ENCODE results near the gene FAM83D. TPM values are rescaled to one million over a fixed set of nuclear protein-coding genes. Genes with fewer than 3 reads are reported as not detected.

The FAM83D gene
- total and polyA plus RNA-seq, 2 of the 8 experiments (the other 6 are each of a cell fraction or from before 2014, with no cell fraction given) = 60.9 to 62.6 TPM

GRCh38 chr20:38888059-38888831, 38.0 kb upstream of the FAM83D start:
- Histone ChIP-seq H3K79me2 (ENCODE audit: control insufficient read depth in 1 of 2, insufficient read depth in 2 of 2, low read length in 2 of 2) (no peaks in the 10 kb centered on the region), H3K56ac (replicated peaks; ENCODE audit: insufficient read length, low read depth, low read length) (no peak overlapping the region), H3K9ac (replicated peaks in 1 of 4; ENCODE audit: extremely low read depth in 1 of 4, low read depth in 3 of 4, low read length in 3 of 4) (no peak overlapping the region), H4K8ac (ENCODE audit: extremely low read depth, insufficient read depth, low read length) (peak overlapping the region; percentile 29; the same call in 1 of the 2 replicates), H2AK5ac (ENCODE audit: low read depth, low read length) (no peak overlapping the region), H3K14ac (ENCODE audit: insufficient read length) (no peak overlapping the region), H2BK15ac (ENCODE audit: low read length) (no peak overlapping the region), H3K27me3 (replicated peaks in 1 of 4; ENCODE audit: control insufficient read depth in 3 of 4, extremely low read depth in 1 of 4, insufficient read depth in 3 of 4, low read length in 3 of 4) (no peaks in the 10 kb centered on the region), H3K4me3 (ENCODE audit: extremely low read depth in 1 of 4, insufficient read depth in 2 of 4, low read depth in 3 of 4, low read length in 4 of 4) (no peak overlapping the region), H3K23ac (ENCODE audit: insufficient read length) (no peak overlapping the region), H3K27ac (ENCODE audit: low read depth, low read length) (no peak overlapping the region), H2AFZ (ENCODE audit: low read length) (no peak overlapping the region), H4K20me1 (replicated peaks in 1 of 2; ENCODE audit: control insufficient read depth in 1 of 2, insufficient read depth in 2 of 2, low read length in 2 of 2) (peaks cover 0 to 2% of the 10 kb centered on the region in 2 experiments), H4K91ac (replicated peaks; ENCODE audit: insufficient read length, low read length) (no peak overlapping the region), H3K79me1 (ENCODE audit: low read depth, low read length) (no peaks in the 10 kb centered on the region; the same call in 1 of the 2 replicates), H4K5ac (ENCODE audit: insufficient read length, low read depth, low read length) (no peak overlapping the region), H3K4me1 (replicated peaks in 1 of 4; ENCODE audit: control insufficient read depth in 3 of 4, insufficient read depth in 4 of 4, low read length in 3 of 4) (peaks cover under 1 to 9% (median 3%) of the 10 kb centered on the region in 4 experiments; a peak in 6 of 7 replicates), H3K36me3 (ENCODE audit: control insufficient read depth in 2 of 4, insufficient read depth in 4 of 4, low read length in 3 of 4) (no peaks in the 10 kb centered on the region), H3K4ac (replicated peaks; ENCODE audit: insufficient read length, low read depth, low read length) (no peak overlapping the region), H2BK120ac (replicated peaks; ENCODE audit: low read depth, low read length) (no peak overlapping the region), H2BK12ac (ENCODE audit: low read depth, low read length) (no peak overlapping the region; the same call in 1 of the 2 replicates), H3K23me2 (ENCODE audit: low read depth, low read length) (peaks cover 2% of the 10 kb centered on the region; the same call in 1 of the 2 replicates), H3K9me3 (ENCODE audit: insufficient read depth in 2 of 2, low read depth in 1 of 2, low read length in 1 of 2) (no peaks in the 10 kb centered on the region), H3K4me2 (ENCODE audit: insufficient read depth in 1 of 2, low read depth in 2 of 2, low read length in 2 of 2) (no peak overlapping the region), H2BK20ac (ENCODE audit: low read length) (no peak overlapping the region), H2BK5ac (ENCODE audit: low read depth, low read length) (0 out of 2 replicates have a peak overlapping the region, but pooled peaks have one; percentile 28), H3K18ac (ENCODE audit: extremely low read depth, low read length) (no peak overlapping the region)
- POLR2A ChIA-PET (ENCODE audit: partially characterized antibody) = interaction anchor here (0.9 to 1.1 kb wide), 2 partner anchors 9 to 11 kb away, joined by 3 read pairs; no protein-coding TSS in a partner anchor
- TF ChIP-seq TBP (IDR thresholded peaks at IDR 0.05; ENCODE audit: low read depth, low read length) (no peak), CEBPB (IDR thresholded peaks at IDR 0.05; ENCODE audit: low read depth, low read length) (no peak), CBX5 (IDR thresholded peaks at IDR 0.05; ENCODE audit: low read depth, low read length) (no peak), RFX5 (IDR thresholded peaks at IDR 0.05; ENCODE audit: borderline replicate concordance, low read depth, low read length) (no peak), SIN3A (conservative IDR thresholded peaks at IDR 0.05 in 1 of 2, IDR thresholded peaks at IDR 0.05 in 1 of 2; ENCODE audit: low read depth in 1 of 2, low read length in 2 of 2) (no peak), MAFK (IDR thresholded peaks at IDR 0.05; ENCODE audit: low read depth, low read length) (no peak), PHF8 (conservative IDR thresholded peaks at IDR 0.05; ENCODE audit: low read depth, low read length) (no peak), BCL11A (IDR thresholded peaks at IDR 0.05; ENCODE audit: low read depth in 2 of 2, low read length in 2 of 2) (no peak), KDM4A (IDR thresholded peaks at IDR 0.05; ENCODE audit: low read depth, low read length, severe bottlenecking) (no peak), TEAD4 (IDR thresholded peaks at IDR 0.05; ENCODE audit: low read depth, low read length) (no peak), SUZ12 (IDR thresholded peaks at IDR 0.05; ENCODE audit: low read length) (no peak), CHD2 (IDR thresholded peaks at IDR 0.05; ENCODE audit: low read length) (no peak)
- 88% methylated on average over 13 of the region's 13 CpGs; no CpG with 5 or more reads in 1 of the 2 experiments for WGBS, 2 experiments (ENCODE audit: extremely low coverage in 1 of 2, insufficient coverage in 1 of 2, insufficient read length in 1 of 2, insufficient replicate concordance in 2 of 2, low coverage in 1 of 2, low lambda C conversion rate in 2 of 2, missing lambda C conversion rate in 1 of 2)
- CTCF ChIA-PET (ENCODE audit: partially characterized antibody) = interaction anchor here (0.5 to 2.5 kb wide), 9 partner anchors 10 to 238 kb away, joined by 3 to 8 read pairs (median 4); no protein-coding TSS in a partner anchor
- no peak for FAIRE-seq
- DNase-seq (ENCODE audit: low read depth in 1 of 2, low spot score in 2 of 2) = no peak
